Islet precursor cell (in vitro differentiated cells): ENCODE data around the gene DRAP1.

Experiments
- DNase-seq: peaks from one replicate; pipeline ENCODE4 v3.0.0-alpha.2; 2018

Gene DRAP1

DNA sequence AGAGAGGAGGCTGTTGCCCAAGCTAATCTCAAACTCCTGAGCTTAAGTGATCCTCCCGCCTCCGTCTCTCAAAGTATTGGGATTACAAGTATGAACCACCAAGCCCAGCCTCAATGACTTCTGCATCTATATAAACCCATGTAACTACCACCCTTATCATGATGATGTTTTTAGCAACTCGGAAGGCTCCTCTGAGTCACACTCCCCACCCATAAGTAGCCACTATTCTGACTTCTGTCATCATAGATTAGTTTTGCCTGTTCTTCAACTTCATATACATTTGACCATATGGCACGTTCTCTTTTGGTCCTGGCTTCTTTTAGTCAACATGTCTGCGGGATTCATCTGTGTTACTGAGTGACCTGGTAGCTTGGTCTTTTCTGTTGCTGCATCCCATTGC is 12.6 kb upstream of the DRAP1 start:
- DNase-seq = no peak

DNA sequence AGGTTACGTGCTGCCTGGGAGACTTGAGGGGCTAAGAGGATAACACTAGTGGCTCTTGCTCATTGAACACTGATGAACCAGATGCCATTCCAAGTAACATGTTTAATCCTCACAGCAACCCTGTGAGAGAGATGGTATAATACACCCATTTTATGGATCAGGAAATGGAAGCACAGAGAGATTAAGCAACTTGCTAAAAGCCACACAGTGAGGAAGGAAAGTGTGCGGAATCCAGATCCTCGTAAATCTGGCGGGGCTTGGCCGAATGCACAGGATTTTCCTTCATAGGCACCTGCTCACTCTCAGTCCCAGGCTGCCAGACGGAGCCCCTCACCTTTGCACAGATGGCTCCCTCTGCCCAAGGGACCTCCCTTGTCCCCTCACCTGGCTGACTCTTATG is 11.3 kb upstream of the DRAP1 start:
- DNase-seq = no peak

DNA sequence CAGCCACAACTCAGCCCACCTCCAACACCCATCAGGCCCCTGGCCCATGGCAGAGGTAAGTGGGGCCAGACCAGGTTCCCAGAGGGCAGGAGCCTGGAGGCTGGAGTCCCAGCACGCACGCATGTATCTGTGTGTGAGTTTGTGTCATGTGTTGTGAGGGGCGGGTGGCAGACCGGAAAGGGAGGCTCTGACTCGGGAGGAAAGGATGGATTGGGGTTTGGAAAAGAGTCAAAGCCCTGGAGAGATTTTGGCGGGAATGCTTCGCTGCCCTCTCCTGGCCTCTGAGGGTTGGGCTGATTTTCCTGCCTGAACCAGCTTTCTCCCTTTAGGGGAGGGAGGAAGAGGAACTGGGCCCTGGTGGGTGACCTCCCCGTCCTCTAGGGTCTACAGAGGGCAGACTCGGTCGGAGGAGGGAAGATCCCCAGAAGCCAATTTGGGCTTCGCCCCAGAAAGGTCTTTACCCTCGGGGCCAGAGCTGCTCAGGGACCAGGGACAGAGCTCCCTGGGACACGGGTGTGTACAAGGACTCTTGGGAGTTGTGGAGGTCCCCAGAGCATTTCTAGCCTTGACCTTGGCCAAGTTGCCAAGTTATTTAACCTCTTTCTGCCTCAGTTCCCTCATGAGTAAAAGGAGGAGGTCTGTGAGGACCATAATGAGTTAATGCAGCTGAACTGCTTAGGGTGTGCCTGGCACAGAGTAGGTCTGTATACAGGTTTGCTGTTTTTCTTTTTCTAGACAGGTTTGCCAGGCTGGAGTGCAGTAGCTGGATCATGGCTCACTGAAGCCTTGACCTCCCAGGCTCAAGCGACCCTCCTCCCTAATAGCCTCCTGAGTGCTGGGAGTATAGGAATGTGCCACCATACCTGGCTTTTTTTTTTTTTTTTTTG is 7.3 kb upstream of the DRAP1 start:
- DNase-seq = peak; percentile 77

DNA sequence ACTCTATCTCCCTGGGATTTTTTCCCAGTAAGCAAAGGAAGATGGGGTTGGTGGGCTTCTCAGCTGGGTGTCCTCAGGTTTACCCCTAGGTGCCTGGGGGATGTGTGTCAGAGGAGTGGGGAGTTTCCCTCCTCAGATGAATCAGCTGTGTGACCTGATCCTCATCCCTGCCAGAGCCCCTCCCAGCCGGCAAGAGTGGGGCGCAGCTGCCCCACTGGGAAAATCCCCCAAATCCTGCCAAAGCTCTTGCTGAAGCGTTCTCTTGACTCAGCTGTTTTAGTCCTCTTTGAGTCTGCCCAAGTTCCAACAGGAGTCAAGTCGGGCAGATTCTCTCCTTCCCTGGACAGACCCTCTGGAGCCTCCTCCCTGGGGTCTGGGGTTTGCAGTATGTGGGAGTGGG is 6.4 kb upstream of the DRAP1 start:
- DNase-seq = no peak

DNA sequence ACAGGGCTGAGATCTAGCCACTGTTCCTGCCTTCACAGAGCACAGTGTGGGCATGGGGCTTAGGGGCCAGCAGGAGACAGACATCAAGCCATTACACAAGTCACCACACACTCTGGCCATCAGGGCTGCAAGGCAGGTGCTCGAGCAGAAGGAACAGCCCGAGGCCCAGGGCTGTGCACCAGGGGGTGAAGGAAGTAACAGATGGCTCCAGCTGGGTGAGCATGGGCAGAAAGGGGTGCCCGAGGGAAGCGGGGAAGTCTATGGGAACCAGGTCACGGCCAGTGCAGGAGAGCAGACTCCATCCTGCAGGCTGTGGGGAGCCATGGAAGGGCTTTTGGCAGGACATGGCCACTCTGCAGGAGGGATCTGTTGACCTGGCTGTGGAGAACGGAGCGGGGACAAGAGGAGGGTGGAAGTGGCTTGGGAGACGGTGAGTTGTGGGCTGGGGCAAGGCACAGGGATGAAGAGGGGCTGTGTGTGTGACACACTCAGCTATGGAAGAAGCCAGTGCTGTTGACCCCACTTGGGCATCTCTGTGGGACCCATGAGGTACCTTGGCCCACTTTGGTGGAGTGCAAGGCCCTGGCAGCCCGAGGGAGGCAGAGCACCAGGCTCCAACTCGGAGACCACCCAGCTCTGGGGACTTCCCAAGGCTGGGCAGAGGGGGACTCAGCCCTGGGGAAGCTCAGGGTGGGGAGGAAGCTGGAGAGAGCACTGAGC is 4.0 kb upstream of the DRAP1 start:
- DNase-seq = no peak

DNA sequence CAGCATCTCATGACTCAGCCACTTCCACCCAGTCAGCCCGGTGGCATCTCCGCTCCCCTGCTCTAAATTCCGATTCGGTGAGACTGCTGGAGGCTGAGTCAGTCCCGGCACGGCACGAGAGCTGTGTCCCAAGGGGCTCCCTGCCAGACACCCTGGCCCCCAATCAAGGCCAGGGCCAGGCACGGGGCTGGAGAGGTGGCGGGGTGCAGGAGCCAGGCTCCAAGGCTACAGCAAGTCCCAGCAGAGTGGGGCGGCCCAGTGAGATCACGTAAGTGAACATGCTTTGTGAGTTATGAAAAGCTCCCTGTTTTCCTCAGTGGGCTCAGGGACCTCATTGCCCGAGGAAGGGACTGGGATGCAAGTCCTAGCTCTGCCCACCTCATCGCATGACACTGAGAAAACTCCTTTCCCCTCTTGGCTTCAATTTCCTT is 3.4 kb upstream of the DRAP1 start:
- DNase-seq = peak; percentile 98

DNA sequence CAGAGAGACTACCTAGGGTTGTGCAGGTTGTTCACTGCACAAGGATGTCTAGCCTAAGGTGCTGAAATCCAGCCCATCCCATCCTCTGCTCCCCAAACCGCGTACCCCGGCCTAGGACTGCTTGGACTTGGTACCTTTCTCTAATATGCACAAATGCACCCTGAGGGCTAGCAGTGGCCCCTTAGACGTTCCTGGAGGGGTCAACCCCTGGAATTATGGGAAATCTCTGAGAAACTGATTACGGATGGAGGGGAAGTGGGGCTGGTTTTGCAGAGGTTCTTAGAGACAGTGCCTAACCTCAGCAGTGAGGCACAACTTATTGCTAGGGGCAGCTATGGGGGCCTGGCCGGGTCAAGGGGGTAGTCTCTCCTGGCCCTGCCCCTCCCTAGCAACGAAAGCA is 2.8 kb upstream of the DRAP1 start:
- no peak for DNase-seq

DNA sequence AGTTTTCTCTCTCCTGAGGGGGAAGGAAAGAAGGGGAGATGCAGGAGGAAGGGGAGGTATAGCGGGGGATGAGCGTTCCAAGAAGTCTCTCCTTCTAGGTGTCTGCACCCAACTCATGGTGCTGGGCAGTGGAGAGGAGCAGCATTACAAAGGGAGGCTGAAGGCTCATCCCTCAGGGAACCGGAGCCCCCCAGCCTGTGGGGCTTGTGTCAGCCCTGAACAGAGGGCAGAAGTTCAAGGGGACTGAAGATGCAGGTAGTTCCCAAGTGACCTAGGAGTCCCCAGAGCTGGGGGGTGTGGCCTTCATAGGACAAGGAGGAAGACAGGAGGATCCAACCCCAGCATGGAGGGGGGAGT is 2.2 kb upstream of the DRAP1 start:
- no peak for DNase-seq

DNA sequence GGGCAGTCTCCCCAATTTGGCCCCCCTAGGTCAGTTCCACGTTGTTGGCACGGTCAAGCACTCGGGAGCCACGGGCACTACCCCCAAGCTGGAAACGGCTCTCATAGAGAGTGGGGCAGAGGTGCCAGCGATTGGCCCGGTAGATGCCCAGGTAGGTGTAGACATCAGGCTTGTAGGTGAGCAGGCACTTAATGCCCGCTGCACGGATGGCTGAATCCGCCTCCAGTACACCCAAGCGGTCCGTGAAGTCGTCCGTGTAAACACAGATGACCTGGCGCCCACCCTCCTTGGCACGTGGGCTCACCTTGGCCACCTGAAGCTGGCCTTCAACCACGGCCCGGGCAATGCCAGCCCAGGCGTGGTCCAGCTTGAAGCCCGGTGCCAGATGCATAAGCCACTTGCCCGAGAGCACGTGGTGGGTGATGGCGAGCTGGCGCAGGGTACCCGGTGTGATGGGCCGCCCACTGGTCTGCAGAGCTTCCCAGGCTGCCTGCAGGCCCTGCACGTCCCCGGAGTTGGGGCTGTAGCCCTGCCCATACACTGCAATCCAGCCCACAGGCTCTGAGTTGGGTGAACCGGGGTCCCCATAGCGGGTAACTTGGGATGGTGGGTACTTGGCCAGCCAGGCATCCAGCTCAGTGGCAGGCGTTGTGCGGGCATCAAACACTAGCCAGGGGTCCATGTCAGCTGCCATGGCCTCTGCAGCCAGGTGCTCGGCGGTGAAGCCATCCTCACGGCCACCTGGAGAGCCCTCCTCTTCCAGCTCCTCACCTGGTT is 1.6 kb upstream of the DRAP1 start:
- DNase-seq = no peak

DNA sequence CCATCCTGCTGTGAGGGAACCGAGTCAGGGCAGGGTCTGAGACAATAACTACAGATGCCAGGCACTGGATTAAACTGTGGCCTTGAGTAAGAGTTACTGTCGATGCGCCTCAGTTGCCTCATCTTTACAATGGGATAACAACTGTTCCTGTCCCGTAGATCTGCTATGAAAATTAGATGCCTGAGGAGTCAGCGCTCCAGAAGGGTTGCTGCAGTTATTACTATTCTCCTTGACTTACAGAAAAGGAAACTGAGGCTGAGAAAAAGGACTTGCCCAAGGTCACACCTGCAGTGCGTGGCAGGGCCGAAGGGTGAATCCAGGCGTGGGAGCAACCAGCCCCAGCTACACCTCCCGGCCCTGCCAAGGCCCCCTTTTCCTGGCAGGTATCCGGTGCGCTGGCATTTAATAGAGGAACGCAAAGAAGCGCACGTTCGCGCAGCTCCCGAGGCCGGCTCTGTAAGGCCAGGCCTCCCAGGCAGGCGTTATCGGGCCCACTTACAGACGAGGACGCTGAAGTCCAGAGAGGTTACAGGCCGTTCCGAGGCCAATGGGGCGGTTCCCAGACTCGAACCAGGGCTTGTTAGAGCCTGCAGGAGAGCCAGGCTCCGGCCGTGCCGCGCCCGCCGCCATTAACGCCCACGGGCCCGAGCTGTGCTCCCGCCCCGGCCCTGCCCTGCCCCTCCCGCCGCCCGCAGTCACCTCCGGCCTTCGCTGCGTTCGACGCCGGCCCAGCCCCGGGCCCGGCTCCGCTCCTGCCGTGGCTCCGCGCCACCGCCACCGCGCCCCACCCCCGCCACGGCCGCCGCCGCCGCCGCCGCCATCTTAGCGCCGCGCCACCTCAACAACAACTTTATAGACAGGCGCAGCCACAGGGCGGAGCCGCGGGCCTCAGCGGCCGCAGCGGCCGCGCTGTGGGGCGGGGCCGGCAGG is 750 bp upstream of the DRAP1 start, which contains the start of gene C11orf68:
Gene C11orf68, minus strand, starts transcription at position 852 of the 930 bp plus-strand sequence. Its CDS starts 31 bp downstream, at position 821.
- peak; percentile 69 for DNase-seq

DNA sequence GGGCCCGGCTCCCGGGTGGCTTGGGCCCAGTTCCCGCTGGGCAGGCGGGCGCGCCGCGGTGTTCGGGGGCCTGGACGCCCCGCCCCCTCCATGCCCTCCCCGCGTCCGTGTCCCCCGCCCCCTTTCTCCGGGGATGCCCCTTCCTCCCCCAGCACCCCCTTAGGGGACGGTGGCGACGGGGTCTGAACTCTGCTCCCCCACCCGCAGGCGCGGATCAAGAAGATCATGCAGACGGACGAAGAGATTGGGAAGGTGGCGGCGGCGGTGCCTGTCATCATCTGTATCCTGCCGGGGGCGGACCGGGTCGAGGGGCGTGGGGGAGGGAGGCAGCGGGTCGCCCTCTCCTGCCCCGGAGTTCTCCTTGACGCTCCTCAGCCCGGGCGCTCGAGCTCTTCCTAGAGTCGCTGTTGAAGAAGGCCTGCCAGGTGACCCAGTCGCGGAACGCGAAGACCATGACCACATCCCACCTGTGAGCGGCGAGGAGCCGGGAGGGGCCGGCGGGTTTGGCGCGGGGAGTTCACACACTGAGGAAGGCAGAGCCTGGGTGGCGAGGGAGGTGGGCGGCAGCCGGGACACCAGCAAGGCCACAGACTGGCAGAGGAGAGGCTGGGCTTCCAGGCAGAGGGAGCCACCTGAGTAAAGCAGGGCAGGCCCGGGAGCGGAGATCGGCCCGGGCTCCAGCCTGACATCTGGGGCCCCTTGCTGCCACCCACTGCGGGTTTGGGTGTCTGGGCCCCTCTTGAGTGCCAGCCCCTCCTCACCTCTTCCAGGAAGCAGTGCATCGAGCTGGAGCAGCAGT is 546 bp downstream of the DRAP1 start:
- DNase-seq = peak; percentile 74

DNA sequence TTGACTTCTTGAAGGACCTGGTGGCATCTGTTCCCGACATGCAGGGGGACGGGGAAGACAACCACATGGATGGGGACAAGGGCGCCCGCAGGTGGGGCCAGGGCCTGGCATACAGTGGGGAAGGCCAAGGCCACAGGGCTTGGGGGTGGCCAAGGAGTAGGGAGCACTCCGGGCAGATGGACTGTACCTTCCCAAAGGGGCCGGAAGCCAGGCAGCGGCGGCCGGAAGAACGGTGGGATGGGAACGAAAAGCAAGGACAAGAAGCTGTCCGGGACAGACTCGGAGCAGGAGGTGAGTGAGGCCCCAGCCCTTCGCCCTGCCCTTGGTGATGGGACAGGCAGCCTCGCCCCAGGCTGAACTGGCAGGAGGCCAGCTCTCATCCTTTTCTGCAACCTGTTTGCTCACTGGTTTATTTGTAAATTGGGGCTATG is 1.2 kb downstream of the DRAP1 start:
- no peak for DNase-seq

DNA sequence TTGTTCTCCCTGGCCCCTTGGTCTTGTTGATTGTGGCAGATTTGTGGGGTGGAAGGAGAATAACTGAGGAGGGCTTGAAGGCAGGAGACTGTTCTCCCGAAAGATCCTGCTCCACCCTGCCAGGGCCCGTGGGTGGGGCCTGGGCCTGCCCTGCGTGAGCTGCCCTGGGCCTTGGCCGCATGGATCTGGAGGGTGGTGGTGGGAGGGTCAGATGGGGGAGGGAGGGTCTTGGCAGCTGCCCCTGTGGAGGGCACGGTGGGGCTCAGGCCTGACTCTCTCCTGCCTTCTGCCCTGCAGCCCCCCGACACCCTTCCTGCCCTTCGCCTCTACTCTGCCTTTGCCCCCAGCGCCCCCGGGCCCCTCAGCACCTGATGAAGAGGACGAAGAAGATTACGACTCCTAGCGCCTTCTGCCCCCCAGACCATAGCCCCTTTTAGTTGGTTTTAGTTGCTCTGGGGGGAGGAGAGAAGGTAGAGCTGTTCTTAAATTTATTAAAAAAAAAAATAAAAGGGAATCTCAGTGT is 1.9 kb downstream of the DRAP1 start:
- no peak for DNase-seq

DNA sequence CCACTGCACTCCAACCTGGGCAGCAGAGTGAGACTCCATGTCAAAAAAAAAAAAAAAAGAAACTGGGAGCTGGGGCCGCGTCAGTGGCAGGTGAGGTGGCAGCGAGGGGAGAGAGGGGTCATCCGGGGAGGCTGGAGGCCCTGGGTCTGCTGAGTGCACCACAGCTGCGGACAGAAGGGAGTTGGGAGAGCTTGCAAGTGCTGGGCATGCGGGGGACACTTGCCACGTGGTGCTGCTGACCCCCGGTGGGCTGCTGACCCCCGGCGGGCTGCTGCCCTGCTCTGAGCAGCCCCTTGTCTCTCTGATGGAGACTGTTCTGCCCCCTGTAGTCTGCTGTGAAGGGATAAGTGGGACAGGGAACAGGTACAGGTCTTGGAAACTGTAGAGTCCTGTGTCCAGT is 2.6 kb downstream of the DRAP1 start:
- no peak for DNase-seq

DNA sequence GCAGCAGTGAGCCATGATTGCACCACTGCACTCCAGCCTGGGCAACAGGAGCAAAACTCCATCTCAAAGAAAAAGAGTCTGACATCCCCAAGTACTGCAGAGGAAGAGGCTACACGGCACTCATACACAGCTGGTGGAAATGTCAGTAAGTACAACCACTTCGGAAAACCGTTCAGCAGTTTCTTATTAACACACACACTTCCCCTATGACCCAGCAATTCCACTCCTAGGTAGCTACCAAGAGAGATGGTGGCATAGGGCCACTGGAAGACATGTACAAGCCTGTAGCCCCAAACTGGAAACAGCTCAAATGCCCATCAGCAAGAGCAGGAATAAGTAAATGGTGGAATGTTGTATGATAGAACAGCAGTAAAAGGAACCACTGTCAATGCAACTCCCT is 3.3 kb downstream of the DRAP1 start:
- DNase-seq = no peak

DNA sequence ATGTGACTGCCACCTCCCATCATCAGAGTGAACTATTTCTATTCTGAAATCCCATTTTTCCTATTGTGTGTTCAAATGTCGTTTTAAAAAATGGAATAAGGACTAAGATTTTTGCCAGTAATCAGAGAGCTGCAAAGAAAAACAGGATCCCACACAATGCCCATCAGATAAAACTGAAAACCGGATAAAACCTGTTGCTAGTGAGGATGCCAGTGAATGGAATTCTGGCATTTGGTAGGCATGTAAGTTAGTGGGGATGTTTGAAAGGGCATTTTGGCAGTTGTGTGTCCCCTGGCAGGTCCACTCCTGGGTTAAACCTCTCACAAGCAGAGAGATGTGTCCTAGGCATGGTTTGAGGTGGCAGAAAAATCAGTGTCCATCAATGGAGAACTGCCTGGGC is 6.2 kb downstream of the DRAP1 start:
- DNase-seq = no peak

DNA sequence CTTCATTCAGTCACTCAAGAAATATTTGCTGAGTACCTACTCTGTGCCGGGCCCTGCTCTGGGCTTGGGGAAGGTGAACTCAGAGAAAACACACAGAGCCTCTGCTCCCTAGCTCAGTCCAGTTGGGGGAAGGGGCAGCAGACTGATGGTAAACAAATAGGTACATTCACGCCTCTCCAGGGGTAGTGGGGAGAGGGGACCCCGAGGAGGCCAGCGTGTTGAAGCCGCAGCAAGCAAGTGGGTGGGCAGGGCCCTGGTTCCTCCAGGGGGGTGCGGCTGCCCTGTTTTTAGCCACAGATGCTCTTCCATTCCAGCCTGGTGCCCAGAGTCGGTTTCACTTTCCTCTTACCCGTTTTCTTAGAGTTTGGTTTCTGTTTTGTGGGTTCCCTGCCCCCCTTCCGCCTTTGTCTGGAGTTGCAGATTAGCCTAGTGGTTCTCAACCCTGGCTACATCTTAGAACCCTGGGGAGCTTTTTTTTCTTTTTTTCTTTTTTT is 8.7 kb downstream of the DRAP1 start:
- DNase-seq = no peak

DNA sequence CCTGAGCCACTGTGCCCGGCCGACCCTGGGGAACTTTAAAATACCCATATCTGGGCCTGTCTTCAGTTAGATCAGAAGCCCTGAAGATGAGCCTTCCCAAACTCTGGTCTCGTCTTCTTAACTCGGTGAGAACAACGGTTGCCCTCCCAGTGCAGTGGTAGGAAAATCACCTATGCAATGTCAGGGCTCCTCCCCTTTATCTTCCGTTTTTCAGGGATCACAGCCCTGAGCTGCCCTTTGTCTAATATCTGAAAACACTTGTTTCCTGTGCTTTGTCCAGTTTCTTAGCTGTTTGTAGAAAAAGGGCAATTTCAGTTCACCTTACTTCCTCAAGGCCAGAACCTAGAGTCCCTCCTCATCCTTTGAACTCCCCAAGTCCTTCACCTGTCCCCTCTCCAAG is 9.4 kb downstream of the DRAP1 start:
- DNase-seq = no peak

DNA sequence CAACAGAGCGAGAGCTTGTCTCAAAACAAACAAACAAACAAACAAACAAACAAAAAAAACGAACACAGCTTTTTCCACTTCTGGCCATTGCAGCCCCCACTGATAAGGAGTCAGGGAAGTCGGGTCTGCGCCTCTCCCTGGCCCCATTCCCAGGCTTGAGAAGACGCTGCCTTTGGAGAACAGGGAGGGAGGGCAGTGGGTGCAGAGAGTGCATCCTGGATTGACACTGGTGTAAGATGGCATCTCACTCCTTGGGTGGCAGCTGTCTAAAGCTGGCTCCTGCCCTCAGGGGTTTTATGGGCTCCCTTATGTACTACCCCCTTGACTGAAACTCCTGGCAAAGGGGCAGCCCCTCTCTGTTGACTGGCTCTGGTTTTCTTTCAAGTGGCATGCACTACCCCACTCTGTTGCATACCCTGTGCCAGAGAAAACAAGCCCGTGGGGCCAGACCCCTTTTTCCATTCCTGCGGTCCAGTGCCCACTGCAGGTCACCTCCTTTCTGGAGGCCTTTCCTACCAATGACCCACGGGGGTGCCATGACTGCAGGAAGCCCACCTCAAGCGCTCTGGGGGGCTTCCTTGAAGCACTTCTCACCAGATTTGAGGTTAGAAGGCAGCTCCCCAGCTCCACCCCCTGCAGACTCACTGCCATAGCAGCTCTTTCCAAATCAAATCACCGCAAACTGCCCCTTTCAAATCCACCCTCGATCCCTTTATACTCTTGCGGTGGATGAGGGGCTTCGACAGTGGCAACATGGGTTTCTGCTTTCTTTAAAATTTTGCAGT is 12.7 kb downstream of the DRAP1 start:
- DNase-seq = no peak

DNA sequence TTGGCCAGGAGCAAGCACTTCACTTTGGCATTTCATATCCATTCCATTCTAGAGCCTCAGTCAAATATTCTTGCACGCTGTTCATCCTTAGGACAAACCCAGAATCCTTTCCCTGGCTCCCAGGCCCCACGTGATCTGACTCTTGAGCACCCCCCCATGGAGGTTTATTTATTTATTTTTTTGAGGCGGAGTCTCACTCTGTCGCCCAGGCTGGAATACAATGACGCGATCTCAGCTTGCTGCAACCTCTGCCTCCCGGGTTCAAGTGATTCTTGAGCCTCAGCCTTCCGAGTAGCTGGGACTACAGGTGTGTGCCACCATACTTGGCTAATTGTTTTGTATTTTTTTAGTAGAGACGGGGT is 13.3 kb downstream of the DRAP1 start:
- DNase-seq = no peak
